ENCODE data around the gene ADAM12.

DNA sequence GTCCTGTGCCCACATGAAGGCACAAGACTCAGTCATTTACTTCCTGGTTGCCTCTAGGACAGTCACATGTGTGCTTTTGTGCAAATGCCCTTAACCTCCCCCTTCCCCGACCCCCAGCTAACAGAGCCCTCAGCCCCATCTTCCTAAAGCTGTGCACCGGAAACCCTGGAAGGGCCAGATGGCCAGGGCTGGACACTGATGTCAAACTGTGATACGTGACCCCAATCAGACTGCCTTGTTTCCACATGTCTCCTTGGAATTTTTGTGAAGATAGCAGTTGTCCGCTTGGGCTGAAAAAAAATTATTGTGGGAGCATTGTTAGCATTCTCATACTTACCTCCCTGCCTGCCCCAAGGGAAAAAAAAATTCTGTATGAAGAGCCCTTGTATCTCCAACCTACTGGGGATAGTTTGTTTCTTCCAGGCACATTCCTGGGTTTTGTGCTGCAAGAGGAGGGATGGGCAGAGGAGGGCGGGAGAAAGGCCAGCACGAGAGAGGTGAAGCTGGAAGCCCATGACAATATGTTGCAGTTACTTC lies 17.0 kb upstream of the ADAM12 start:
- no peak for TF ChIP-seq SALL2 (CRISPR knock-in tag; IDR thresholded peaks at IDR 0.05)
- TF ChIP-seq, protein P1, sequence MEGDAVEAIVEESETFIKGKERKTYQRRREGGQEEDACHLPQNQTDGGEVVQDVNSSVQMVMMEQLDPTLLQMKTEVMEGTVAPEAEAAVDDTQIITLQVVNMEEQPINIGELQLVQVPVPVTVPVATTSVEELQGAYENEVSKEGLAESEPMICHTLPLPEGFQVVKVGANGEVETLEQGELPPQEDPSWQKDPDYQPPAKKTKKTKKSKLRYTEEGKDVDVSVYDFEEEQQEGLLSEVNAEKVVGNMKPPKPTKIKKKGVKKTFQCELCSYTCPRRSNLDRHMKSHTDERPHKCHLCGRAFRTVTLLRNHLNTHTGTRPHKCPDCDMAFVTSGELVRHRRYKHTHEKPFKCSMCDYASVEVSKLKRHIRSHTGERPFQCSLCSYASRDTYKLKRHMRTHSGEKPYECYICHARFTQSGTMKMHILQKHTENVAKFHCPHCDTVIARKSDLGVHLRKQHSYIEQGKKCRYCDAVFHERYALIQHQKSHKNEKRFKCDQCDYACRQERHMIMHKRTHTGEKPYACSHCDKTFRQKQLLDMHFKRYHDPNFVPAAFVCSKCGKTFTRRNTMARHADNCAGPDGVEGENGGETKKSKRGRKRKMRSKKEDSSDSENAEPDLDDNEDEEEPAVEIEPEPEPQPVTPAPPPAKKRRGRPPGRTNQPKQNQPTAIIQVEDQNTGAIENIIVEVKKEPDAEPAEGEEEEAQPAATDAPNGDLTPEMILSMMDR (CRISPR knock-in tag; IDR thresholded peaks at IDR 0.05): no peak
- TF ChIP-seq, protein P2, sequence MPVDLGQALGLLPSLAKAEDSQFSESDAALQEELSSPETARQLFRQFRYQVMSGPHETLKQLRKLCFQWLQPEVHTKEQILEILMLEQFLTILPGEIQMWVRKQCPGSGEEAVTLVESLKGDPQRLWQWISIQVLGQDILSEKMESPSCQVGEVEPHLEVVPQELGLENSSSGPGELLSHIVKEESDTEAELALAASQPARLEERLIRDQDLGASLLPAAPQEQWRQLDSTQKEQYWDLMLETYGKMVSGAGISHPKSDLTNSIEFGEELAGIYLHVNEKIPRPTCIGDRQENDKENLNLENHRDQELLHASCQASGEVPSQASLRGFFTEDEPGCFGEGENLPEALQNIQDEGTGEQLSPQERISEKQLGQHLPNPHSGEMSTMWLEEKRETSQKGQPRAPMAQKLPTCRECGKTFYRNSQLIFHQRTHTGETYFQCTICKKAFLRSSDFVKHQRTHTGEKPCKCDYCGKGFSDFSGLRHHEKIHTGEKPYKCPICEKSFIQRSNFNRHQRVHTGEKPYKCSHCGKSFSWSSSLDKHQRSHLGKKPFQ (CRISPR knock-in tag; IDR thresholded peaks at IDR 0.05; ENCODE audit: insufficient replicate concordance): no peak
- no peak for TF ChIP-seq ELF3 (CRISPR knock-in tag; IDR thresholded peaks at IDR 0.05)
- no peak for TF ChIP-seq SKI (IDR thresholded peaks at IDR 0.05; ENCODE audit: partially characterized antibody)
- TF ChIP-seq, protein P3, sequence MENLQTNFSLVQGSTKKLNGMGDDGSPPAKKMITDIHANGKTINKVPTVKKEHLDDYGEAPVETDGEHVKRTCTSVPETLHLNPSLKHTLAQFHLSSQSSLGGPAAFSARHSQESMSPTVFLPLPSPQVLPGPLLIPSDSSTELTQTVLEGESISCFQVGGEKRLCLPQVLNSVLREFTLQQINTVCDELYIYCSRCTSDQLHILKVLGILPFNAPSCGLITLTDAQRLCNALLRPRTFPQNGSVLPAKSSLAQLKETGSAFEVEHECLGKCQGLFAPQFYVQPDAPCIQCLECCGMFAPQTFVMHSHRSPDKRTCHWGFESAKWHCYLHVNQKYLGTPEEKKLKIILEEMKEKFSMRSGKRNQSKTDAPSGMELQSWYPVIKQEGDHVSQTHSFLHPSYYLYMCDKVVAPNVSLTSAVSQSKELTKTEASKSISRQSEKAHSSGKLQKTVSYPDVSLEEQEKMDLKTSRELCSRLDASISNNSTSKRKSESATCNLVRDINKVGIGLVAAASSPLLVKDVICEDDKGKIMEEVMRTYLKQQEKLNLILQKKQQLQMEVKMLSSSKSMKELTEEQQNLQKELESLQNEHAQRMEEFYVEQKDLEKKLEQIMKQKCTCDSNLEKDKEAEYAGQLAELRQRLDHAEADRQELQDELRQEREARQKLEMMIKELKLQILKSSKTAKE (CRISPR knock-in tag; IDR thresholded peaks at IDR 0.05; ENCODE audit: borderline replicate concordance): no peak
- no peak for TF ChIP-seq ZNF20 (CRISPR knock-in tag; IDR thresholded peaks at IDR 0.05)
